GM21515 (cell line): Measurements from ENCODE around the gene RBM44.

Source experiments
- ATAC-seq: cut with Tn5 transposase; IDR thresholded peaks from one replicate; pipeline ENCODE4 v1.9.1; 2021; ENCODE audit not compliant: unreplicated experiment

Gene RBM44

DNA sequence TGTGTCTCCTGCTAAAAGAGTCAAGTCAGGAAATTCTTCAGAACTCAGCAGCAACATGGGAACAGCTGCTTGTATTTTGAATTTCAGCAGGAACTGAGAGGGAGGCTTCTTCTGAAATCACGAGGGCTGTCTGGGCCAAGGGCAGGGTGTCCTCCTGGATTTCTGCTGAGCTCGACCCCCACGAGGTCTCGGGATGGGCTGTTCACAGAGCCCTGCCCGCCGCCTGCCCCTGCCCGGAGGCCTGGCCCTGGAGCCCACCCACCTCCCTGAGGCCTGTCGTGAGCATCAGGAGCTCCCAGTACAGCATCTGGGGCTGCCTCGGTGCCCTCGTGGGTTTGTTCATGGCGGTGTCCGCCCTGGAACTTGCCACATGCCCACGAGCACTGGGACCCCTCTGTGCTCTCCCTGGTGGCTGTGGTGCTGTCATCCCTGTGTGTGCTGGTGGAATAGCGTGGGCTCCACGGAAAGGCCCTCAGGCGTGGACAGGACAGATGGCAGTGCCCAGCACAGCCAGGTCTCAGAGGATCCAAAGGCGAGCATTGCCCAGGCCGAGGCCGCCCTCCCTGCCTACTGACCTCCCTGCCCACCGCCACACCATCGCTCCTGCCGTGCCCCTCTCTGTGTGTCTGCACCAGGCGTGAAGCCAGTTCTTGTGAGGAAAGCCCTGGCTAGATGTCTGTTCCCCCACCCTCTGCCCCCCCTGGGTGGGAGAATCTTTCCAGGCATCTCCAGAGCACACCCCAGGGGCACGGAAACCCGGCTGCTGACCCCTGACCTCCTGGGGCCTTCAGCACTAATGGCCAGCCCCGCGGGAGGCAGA, 86.7 kb downstream of the RBM44 start:
- no peak for ATAC-seq

DNA sequence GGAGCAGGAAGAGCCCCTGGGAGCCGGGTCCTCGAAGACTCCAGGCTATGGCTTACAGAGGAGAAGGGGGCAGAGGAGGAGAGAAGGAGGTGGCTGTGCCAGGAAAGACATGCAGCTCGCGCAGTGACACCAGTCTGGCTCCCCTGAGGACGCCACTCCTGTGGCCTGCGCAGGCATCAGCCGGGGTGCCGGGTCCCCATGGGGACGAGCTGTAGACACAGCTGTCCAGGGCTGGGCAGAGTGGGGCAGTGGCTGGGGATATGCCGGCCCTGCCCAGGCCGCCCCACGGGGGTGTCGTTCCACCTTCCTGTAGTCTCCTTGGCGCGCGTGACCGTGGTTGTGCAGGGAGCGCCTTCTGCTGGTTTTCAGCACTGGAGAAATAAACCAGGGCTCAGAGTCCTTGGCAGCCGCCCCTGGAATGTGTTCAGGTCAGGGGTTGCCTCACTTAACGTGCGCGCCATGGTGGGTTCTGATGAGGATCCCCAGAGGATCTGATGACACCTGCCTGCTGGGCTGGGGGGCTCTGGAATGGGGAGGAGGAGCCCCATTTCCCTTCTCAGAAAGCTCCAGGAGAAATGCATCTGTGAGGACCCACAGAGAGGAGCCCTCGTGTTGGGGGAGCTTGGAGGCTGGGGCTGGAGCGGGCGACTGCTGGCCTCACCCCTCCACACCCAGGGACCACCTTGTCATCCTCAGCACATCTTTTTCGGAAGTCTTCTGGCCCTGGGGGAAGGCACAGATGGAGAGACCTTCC, 87.5 kb downstream of the RBM44 start:
- no peak for ATAC-seq

DNA sequence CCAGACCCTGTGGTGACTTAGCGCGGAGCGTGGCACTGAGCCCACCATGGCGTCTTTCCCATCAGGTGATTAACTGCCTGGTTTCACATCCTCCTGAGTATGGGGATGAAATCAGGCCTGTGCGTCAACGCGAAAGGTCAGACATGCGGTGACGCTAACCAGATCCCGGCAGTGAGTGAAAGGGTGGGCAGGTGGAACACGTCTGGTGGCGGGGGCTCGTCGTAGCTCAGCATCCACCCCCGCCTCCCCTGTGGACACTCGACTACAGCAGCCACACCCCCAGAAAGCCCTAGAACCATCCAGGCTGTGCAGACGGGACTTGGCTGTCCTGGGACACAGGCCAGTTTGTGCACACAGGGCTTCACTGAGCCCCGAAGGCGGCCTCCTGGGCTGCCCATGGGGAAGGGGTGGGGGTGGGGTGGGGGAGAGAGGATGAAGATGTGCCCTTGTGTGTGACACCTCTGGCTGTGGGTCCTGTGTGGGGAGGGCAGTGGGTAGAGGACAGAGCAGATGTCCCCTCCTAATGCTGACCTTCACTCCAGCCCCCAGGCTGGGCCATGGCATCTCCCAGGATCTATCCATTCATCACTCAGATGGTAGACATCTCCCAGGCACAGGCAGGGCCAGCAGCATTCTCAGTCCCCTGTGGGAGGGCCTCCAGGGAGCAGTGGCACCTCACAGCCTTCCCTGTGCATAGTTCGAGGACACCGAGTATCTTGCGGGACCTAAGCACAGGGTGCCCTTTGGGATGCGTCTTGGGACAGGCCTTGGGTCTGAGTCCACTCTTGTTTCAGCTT, 88.3 kb downstream of the RBM44 start:
- no peak for ATAC-seq

DNA sequence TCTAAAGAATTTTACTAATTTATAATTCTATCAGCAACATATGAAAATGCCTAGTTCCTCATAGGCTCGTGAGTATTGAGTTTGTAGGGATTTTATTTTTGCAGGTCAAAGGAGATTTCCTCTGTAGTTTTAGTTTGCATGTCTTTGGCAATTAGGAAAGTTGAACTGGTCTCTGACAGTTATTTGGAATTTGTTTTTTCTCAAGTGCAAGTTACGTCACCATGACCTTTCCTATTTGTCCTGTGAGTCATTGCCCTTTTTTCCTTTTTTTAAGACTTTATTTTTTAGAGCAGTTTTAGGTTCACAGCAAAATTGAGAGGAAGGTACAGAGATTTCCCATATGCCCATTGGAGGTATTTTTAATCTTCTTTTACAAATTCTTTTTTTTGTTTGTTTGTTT, 89.8 kb downstream of the RBM44 start:
- no peak for ATAC-seq

GRCh38 chr2:237889016-237889415, 90.4 kb downstream of the RBM44 start:
- no peak for ATAC-seq

DNA sequence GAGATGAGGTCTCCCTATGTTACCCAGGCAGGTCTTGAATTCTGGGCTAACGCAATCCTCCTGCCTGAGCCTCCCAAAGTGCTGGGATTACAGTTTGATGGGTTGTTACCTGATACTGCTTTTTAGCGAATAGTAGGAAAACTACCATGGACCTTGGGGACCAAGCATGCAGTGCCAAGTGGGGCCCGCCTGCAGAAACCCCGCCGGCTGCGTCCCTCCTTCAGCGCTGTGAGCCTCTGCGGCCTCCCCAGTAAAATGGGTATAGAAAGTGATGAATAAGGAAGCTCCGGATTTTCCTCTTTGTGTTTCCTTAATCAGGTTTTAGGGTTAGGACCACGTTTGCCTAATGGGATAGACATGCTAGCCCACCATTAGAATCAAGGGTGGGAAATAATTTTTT, 91.2 kb downstream of the RBM44 start:
- no peak for ATAC-seq
